HEK293 (cell line): ENCODE measurements around the gene SMIM29.
"Not testable (repeated sequence)": the region's sequence is repeated elsewhere in the genome, so short reads cannot be mapped to it uniquely, and the experiment has no call there.

ENCODE experiments used
- CTCF ChIA-PET: fragments of 350-600 bp; formaldehyde crosslinking; extraction: SDS; loops from one replicate; lab custom pipeline; 2021; ENCODE audit warnings: antibody characterized with exemption; lab: Yijun Ruan, JAX
- POLR2A ChIA-PET: fragments of 300-600 bp; formaldehyde crosslinking; extraction: SDS; loops from one replicate; lab custom pipeline; 2020; ENCODE audit warnings: antibody characterized with exemption, inconsistent platforms; lab: Yijun Ruan, JAX
- H3K27ac ChIP-seq: fragments of 200-500 bp; sonication (Bioruptor generic); 2 replicates; pipeline ENCODE4 v1.5.1; 2014; ENCODE audit warnings: low read depth, low read length, control low read depth, inconsistent platforms; ENCODE audit errors: extremely low read depth
- H3K36me3 ChIP-seq, 2 experiments: fragments of 200-500 bp in 1 of 2; sonication (Bioruptor generic) in 1 of 2; 1 replicate in 1 of 2; 2 replicates in 1 of 2; pipeline ENCODE4 v1.5.1; 2014 to 2017; ENCODE audit warnings: inconsistent platforms in 2 of 2, low read length in 2 of 2; ENCODE audit not compliant: control insufficient read depth in 2 of 2, insufficient read depth in 1 of 2
- H3K4me1 ChIP-seq: fragments of 200-500 bp; sonication (Bioruptor generic); 2 replicates; pipeline ENCODE4 v1.5.1; 2014; ENCODE audit warnings: mild to moderate bottlenecking, low read length, inconsistent platforms; ENCODE audit not compliant: control insufficient read depth, insufficient read depth
- H3K4me3 ChIP-seq: 2 replicates; pipeline ENCODE4 v1.5.1; 2011; ENCODE audit warnings: low read depth, mild to moderate bottlenecking, control low read depth, low read length, moderate library complexity
- H3K9me3 ChIP-seq: fragments of 200-500 bp; sonication (Bioruptor generic); 2 replicates; pipeline ENCODE4 v1.5.1; 2014; ENCODE audit warnings: low read depth, low read length, inconsistent platforms; ENCODE audit not compliant: control insufficient read depth, insufficient read depth
- EGR2 ChIP-seq: fragments of 450-650 bp; formaldehyde crosslinking; IDR thresholded peaks from 2 replicates; pipeline ENCODE4 v1.5.1; 2016; ENCODE audit warnings: low read depth, missing biosample characterization, missing genetic modification characterization
- KLF8 ChIP-seq: fragments of 450-650 bp; formaldehyde crosslinking; IDR thresholded peaks from 2 replicates; pipeline ENCODE4 v1.5.1; 2016; ENCODE audit warnings: missing biosample characterization, missing genetic modification characterization
- ZEB2 ChIP-seq: fragments of 450-650 bp; formaldehyde crosslinking; IDR thresholded peaks from 2 replicates; pipeline ENCODE4 v1.5.1; 2016; ENCODE audit warnings: missing biosample characterization, missing genetic modification characterization
- ZFHX2 ChIP-seq: fragments of 450-650 bp; formaldehyde crosslinking; conservative IDR thresholded peaks from 2 replicates; pipeline ENCODE4 v1.5.1; 2016; ENCODE audit warnings: missing biosample characterization, missing genetic modification characterization
- ZNF174 ChIP-seq: fragments of 450-650 bp; formaldehyde crosslinking; IDR thresholded peaks from 2 replicates; pipeline ENCODE4 v1.5.0; 2017; ENCODE audit warnings: missing biosample characterization, mild to moderate bottlenecking, missing genetic modification characterization
- ZNF274 ChIP-seq, 2 experiments: fragments of 200-500 bp in 1 of 2; fragments of 450-650 bp in 1 of 2; sonication (Bioruptor generic) in 1 of 2; formaldehyde crosslinking in 1 of 2; IDR thresholded peaks; 2 replicates each; pipeline versions ENCODE4 v1.5.1 to v1.6.1; 2014 to 2016; ENCODE audit warnings: borderline replicate concordance in 1 of 2, inconsistent platforms in 1 of 2, low read length in 1 of 2, missing biosample characterization in 1 of 2, missing genetic modification characterization in 1 of 2
- ZNF621 ChIP-seq: fragments of 450-650 bp; formaldehyde crosslinking; IDR thresholded peaks from 2 replicates; pipeline ENCODE4 v1.5.1; 2017; ENCODE audit warnings: missing biosample characterization, missing genetic modification characterization
- ZNF626 ChIP-seq: fragments of 450-650 bp; sonication (Bioruptor Pico); formaldehyde crosslinking; IDR thresholded peaks from 2 replicates; pipeline ENCODE4 v1.5.1; 2018; ENCODE audit warnings: missing biosample characterization, missing genetic modification characterization, inconsistent platforms
- ZNF701 ChIP-seq: fragments of 450-650 bp; formaldehyde crosslinking; IDR thresholded peaks from 2 replicates; pipeline ENCODE4 v1.5.1; 2016; ENCODE audit warnings: missing biosample characterization, missing genetic modification characterization
- ZXDB ChIP-seq: fragments of 450-650 bp; formaldehyde crosslinking; IDR thresholded peaks from 2 replicates; pipeline ENCODE4 v1.5.1; 2016; ENCODE audit warnings: missing biosample characterization, missing genetic modification characterization
- TF ChIP-seq, protein P1 (sequence below): fragments of 450-650 bp; formaldehyde crosslinking; conservative IDR thresholded peaks from 2 replicates; pipeline ENCODE4 v1.5.1; 2016; ENCODE audit warnings: low read depth, missing biosample characterization, missing genetic modification characterization
- TF ChIP-seq, protein P2 (sequence below): fragments of 450-650 bp; IDR thresholded peaks from 2 replicates; pipeline ENCODE4 v1.5.1; 2018; ENCODE audit warnings: missing biosample characterization, mild to moderate bottlenecking, missing genetic modification characterization
- TF ChIP-seq, protein P3 (sequence below): fragments of 450-650 bp; formaldehyde crosslinking; IDR thresholded peaks from 2 replicates; pipeline ENCODE4 v1.5.0; 2017; ENCODE audit warnings: missing biosample characterization, missing genetic modification characterization, borderline replicate concordance
- TF ChIP-seq, protein P4 (sequence below): fragments of 450-650 bp; formaldehyde crosslinking; IDR thresholded peaks from 2 replicates; pipeline ENCODE4 v1.5.1; 2017; ENCODE audit warnings: missing biosample characterization, missing genetic modification characterization

SMIM29 gene

DNA sequence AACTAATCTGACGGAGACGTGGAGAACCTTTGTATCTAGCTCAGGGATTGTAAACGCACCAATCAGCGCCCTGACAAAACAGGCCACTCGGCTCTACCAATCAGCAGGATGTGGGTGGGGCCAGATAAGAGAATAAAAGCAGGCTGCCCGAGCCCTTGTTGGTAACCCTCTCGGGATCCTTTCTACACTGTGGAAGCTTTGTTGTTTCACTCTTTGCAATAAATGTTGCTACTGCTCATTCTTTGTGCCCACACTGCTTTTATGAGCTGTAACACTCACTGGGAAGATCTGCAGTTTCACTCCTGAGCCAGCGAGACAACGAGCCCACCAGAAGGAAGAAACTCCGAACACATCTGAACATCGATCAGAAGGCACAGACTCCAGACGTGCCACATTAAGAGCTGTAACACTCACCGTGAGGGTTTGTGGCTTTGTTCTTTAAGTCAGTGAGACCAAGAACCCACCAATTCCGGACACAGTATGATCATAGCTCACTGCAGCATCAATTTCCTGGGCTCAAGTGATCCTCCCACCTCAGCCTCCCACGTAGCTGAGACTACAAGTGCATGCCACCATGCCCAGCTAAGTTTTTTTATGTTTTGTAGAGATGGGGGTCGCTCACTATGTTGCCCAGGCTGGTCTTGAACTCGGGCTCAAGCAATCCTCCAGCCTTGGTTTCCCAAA, 21.0 kb upstream of the SMIM29 start:
- H3K9me3 ChIP-seq, H3K4me1 ChIP-seq, H3K4me3 ChIP-seq, H3K27ac ChIP-seq, H3K36me3 ChIP-seq, POLR2A ChIA-PET: not testable (repeated sequence)
- CTCF ChIA-PET = interaction anchor here (1.2 kb wide), 1 partner anchor 20 kb away, joined by 3 read pairs; no protein-coding TSS in a partner anchor
- TF ChIP-seq ZFHX2 (tag by site-specific recombination) (peak; percentile 55), EGR2 (tag by site-specific recombination) (peak; percentile 52; the same call in 1 of the 2 replicates)

DNA sequence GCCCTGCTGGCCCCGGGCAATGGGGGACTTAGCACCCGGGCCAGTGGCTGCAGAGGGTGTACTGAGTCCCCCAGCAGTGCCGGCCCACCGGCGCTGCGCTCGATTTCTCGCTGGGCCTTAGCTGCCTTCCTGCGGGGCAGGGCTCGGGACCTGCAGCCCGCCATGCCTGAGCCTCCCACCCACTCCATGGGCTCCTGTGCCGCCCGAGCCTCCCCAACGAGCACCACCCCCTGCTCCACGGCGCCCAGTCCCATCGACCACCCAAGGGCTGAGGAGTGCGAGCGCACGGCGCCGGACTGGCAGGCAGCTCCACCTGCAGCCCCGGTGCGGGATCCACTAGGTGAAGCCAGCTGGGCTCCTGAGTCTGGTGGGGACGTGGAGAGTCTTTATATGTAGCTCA, 20.3 kb upstream of the SMIM29 start:
- H3K4me1 ChIP-seq, H3K27ac ChIP-seq, H3K4me3 ChIP-seq, CTCF ChIA-PET, POLR2A ChIA-PET, H3K9me3 ChIP-seq, H3K36me3 ChIP-seq: not testable (repeated sequence)

DNA sequence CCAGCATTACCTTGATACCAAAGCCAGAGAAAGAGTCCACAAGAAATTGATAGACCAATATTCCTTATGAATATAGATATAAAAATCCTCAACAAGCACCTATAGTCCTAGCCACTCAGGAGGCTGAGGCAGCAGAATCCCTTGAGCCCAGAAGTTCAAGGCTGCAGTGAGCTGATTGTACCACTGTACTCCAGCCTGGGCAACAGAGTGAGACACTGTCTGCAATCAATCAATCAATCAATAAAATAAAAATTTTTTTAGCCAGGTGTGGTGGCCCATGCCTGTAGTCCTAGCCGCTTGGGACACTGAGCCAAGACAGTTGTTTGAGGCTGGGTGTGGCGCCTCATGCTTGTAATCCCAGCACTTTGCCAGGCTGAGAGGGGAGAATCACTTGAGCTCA, 18.9 kb upstream of the SMIM29 start:
- no peaks in the 10 kb centered on the region for H3K4me1 ChIP-seq
- H3K36me3 ChIP-seq = no peaks in the 10 kb centered on the region
- TF ChIP-seq ZXDB (tag by site-specific recombination) = no peak
- TF ChIP-seq KLF8 (tag by site-specific recombination) = no peak
- TF ChIP-seq, protein P1, sequence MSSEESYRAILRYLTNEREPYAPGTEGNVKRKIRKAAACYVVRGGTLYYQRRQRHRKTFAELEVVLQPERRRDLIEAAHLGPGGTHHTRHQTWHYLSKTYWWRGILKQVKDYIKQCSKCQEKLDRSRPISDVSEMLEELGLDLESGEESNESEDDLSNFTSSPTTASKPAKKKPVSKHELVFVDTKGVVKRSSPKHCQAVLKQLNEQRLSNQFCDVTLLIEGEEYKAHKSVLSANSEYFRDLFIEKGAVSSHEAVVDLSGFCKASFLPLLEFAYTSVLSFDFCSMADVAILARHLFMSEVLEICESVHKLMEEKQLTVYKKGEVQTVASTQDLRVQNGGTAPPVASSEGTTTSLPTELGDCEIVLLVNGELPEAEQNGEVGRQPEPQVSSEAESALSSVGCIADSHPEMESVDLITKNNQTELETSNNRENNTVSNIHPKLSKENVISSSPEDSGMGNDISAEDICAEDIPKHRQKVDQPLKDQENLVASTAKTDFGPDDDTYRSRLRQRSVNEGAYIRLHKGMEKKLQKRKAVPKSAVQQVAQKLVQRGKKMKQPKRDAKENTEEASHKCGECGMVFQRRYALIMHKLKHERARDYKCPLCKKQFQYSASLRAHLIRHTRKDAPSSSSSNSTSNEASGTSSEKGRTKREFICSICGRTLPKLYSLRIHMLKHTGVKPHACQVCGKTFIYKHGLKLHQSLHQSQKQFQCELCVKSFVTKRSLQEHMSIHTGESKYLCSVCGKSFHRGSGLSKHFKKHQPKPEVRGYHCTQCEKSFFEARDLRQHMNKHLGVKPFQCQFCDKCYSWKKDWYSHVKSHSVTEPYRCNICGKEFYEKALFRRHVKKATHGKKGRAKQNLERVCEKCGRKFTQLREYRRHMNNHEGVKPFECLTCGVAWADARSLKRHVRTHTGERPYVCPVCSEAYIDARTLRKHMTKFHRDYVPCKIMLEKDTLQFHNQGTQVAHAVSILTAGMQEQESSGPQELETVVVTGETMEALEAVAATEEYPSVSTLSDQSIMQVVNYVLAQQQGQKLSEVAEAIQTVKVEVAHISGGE = no peak
- TF ChIP-seq ZNF274 (IDR thresholded peaks at IDR 0.05; ENCODE audit: low read length) = no peak
- no peak for TF ChIP-seq ZNF274 (tag by site-specific recombination; IDR thresholded peaks at IDR 0.05; ENCODE audit: borderline replicate concordance)
- TF ChIP-seq, protein P2, sequence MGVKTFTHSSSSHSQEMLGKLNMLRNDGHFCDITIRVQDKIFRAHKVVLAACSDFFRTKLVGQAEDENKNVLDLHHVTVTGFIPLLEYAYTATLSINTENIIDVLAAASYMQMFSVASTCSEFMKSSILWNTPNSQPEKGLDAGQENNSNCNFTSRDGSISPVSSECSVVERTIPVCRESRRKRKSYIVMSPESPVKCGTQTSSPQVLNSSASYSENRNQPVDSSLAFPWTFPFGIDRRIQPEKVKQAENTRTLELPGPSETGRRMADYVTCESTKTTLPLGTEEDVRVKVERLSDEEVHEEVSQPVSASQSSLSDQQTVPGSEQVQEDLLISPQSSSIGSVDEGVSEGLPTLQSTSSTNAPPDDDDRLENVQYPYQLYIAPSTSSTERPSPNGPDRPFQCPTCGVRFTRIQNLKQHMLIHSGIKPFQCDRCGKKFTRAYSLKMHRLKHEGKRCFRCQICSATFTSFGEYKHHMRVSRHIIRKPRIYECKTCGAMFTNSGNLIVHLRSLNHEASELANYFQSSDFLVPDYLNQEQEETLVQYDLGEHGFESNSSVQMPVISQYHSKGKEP (tag by site-specific recombination) = no peak
- TF ChIP-seq ZNF701 (tag by site-specific recombination) = no peak
- TF ChIP-seq, protein P3, sequence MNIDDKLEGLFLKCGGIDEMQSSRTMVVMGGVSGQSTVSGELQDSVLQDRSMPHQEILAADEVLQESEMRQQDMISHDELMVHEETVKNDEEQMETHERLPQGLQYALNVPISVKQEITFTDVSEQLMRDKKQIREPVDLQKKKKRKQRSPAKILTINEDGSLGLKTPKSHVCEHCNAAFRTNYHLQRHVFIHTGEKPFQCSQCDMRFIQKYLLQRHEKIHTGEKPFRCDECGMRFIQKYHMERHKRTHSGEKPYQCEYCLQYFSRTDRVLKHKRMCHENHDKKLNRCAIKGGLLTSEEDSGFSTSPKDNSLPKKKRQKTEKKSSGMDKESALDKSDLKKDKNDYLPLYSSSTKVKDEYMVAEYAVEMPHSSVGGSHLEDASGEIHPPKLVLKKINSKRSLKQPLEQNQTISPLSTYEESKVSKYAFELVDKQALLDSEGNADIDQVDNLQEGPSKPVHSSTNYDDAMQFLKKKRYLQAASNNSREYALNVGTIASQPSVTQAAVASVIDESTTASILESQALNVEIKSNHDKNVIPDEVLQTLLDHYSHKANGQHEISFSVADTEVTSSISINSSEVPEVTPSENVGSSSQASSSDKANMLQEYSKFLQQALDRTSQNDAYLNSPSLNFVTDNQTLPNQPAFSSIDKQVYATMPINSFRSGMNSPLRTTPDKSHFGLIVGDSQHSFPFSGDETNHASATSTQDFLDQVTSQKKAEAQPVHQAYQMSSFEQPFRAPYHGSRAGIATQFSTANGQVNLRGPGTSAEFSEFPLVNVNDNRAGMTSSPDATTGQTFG = no peak
- no peak for TF ChIP-seq ZNF621 (tag by site-specific recombination)
- TF ChIP-seq ZEB2 (tag by site-specific recombination) = no peak
- no peak for TF ChIP-seq ZNF626 (tag by site-specific recombination)
- TF ChIP-seq ZNF174 (tag by site-specific recombination) = no peak
- TF ChIP-seq, protein P4, sequence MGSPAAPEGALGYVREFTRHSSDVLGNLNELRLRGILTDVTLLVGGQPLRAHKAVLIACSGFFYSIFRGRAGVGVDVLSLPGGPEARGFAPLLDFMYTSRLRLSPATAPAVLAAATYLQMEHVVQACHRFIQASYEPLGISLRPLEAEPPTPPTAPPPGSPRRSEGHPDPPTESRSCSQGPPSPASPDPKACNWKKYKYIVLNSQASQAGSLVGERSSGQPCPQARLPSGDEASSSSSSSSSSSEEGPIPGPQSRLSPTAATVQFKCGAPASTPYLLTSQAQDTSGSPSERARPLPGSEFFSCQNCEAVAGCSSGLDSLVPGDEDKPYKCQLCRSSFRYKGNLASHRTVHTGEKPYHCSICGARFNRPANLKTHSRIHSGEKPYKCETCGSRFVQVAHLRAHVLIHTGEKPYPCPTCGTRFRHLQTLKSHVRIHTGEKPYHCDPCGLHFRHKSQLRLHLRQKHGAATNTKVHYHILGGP (tag by site-specific recombination) = no peak
- ChIA-PET POLR2A (no interaction called here), CTCF (interaction anchor here (0.7 to 1.4 kb wide), 2 partner anchors 18 to 45 kb away, joined by 3 to 5 read pairs; no protein-coding TSS in a partner anchor)
- no peak overlapping the region for H3K27ac ChIP-seq
- no peak overlapping the region for H3K4me3 ChIP-seq
- H3K9me3 ChIP-seq = no peaks in the 10 kb centered on the region

DNA sequence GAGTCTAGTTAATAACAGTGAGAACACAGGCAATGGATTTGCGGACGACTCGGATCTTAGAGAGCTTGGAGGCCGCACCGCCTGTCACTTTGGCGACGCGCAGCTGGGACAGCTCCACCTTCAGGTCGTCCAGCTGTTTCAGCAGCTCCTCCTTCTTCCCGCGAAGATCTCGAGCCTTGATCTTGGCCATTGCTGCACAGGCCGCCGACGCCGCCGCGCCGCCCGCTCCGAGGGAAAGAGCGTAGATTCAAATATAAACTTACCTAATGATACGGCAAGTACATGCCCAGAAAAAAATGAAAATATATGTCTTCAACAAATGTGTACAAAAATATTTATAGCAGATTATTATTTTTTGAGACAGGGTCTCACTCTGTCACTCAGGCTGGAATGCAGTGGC, 14.7 kb upstream of the SMIM29 start:
- H3K9me3 ChIP-seq, H3K4me3 ChIP-seq, POLR2A ChIA-PET, H3K27ac ChIP-seq, H3K4me1 ChIP-seq, H3K36me3 ChIP-seq: not testable (repeated sequence)
- CTCF ChIA-PET = interaction anchor here (0.7 kb wide), 1 partner anchor 10 kb away, joined by 3 read pairs; no protein-coding TSS in a partner anchor
